ENCODE results near the gene AMBRA1. TPM values are rescaled to one million over a fixed set of nuclear protein-coding genes. Genes with fewer than 3 reads are reported as not detected.

AMBRA1 gene
- polyA plus RNA-seq, 1 donor from 2014 or later = 34.5 TPM

- H2AFZ ChIP-seq (ENCODE audit: low read depth, low read length) = no peak overlapping the region
- H3K4me2 ChIP-seq (ENCODE audit: low read length) = no peak overlapping the region
- H3K27ac ChIP-seq (ENCODE audit: low read length) = no peak overlapping the region
- H3K4me3 ChIP-seq (ENCODE audit: low read length) = no peak overlapping the region
- H3K9ac ChIP-seq (ENCODE audit: low read length) = no peak overlapping the region
- H3K9me2 ChIP-seq (ENCODE audit: insufficient read depth, low read length) = no peaks in the 10 kb centered on the region
- H4K20me1 ChIP-seq (ENCODE audit: insufficient read depth) = no peaks in the 10 kb centered on the region
- no peaks in the 10 kb centered on the region for H3K36me3 ChIP-seq (ENCODE audit: insufficient read depth, low read length)
- peaks cover 38% of the 10 kb centered on the region for H3K27me3 ChIP-seq (ENCODE audit: insufficient read depth, low read depth, low read length)
- H3K79me2 ChIP-seq (replicated peaks; ENCODE audit: insufficient read depth, low read length) = no peaks in the 10 kb centered on the region
- no peaks in the 10 kb centered on the region for H3K9me3 ChIP-seq (ENCODE audit: low read length)
- no peaks in the 10 kb centered on the region for H3F3A ChIP-seq (ENCODE audit: insufficient read depth, low read length, poor library complexity, severe bottlenecking)
- TF ChIP-seq POLR2AphosphoS5 (IDR thresholded peaks at IDR 0.05) = no peak
- no peak for TF ChIP-seq EP300 (conservative IDR thresholded peaks at IDR 0.05; ENCODE audit: poor library complexity, severe bottlenecking)
- TF ChIP-seq REST (IDR thresholded peaks at IDR 0.05; ENCODE audit: borderline replicate concordance) = no peak
- no peak for TF ChIP-seq CTCF (IDR thresholded peaks at IDR 0.05; ENCODE audit: poor library complexity, severe bottlenecking)
- TF ChIP-seq EZH2 (IDR thresholded peaks at IDR 0.05; ENCODE audit: borderline replicate concordance, insufficient read depth, low read length, poor library complexity, severe bottlenecking) = no peak
- TF ChIP-seq RAD21 (conservative IDR thresholded peaks at IDR 0.05) = no peak
- no peak for TF ChIP-seq SMC3 (conservative IDR thresholded peaks at IDR 0.05; ENCODE audit: poor library complexity)
These were observed 200.1 kb downstream of the AMBRA1 start for GRCh38 chr11:46393759-46394158.

- Histone ChIP-seq H3K9me3 (ENCODE audit: low read length) (no peaks in the 10 kb centered on the region), H3K79me2 (replicated peaks; ENCODE audit: insufficient read depth, low read length) (no peaks in the 10 kb centered on the region), H3F3A (ENCODE audit: insufficient read depth, low read length, poor library complexity, severe bottlenecking) (no peaks in the 10 kb centered on the region), H3K27me3 (ENCODE audit: insufficient read depth, low read depth, low read length) (peaks cover 43% of the 10 kb centered on the region), H3K4me3 (ENCODE audit: low read length) (peak overlapping the region; percentile 71), H2AFZ (ENCODE audit: low read depth, low read length) (no peak overlapping the region), H3K4me2 (ENCODE audit: low read length) (no peak overlapping the region), H3K9me2 (ENCODE audit: insufficient read depth, low read length) (no peaks in the 10 kb centered on the region), H4K20me1 (ENCODE audit: insufficient read depth) (no peaks in the 10 kb centered on the region), H3K36me3 (ENCODE audit: insufficient read depth, low read length) (no peaks in the 10 kb centered on the region), H3K27ac (ENCODE audit: low read length) (no peak overlapping the region), H3K9ac (ENCODE audit: low read length) (no peak overlapping the region)
- TF ChIP-seq POLR2AphosphoS5 (IDR thresholded peaks at IDR 0.05) (no peak), RAD21 (conservative IDR thresholded peaks at IDR 0.05) (no peak), MXI1 (conservative IDR thresholded peaks at IDR 0.05; ENCODE audit: poor library complexity, severe bottlenecking) (no peak), TAF1 (IDR thresholded peaks at IDR 0.05; ENCODE audit: low read depth) (no peak), SMC3 (conservative IDR thresholded peaks at IDR 0.05; ENCODE audit: poor library complexity) (no peak), EP300 (conservative IDR thresholded peaks at IDR 0.05; ENCODE audit: poor library complexity, severe bottlenecking) (no peak), CTCF (IDR thresholded peaks at IDR 0.05; ENCODE audit: poor library complexity, severe bottlenecking) (no peak), REST (IDR thresholded peaks at IDR 0.05; ENCODE audit: borderline replicate concordance) (no peak), EZH2 (IDR thresholded peaks at IDR 0.05; ENCODE audit: borderline replicate concordance, insufficient read depth, low read length, poor library complexity, severe bottlenecking) (no peak)
These were observed 200.6 kb downstream of the AMBRA1 start for GRCh38 chr11:46393231-46393616.

All from neural cell (in vitro differentiated cells).